CMK (cell line): Measurements from ENCODE around the gene CHTF18.
"Not testable (repeated sequence)": the region's sequence is repeated elsewhere in the genome, so short reads cannot be mapped to it uniquely, and the experiment has no call there.

ENCODE experiments used
- DNase-seq: peaks from one replicate; pipeline ENCODE4 v3.0.0-alpha.2; 2010; ENCODE audit warnings: low read depth

The CHTF18 gene

DNA sequence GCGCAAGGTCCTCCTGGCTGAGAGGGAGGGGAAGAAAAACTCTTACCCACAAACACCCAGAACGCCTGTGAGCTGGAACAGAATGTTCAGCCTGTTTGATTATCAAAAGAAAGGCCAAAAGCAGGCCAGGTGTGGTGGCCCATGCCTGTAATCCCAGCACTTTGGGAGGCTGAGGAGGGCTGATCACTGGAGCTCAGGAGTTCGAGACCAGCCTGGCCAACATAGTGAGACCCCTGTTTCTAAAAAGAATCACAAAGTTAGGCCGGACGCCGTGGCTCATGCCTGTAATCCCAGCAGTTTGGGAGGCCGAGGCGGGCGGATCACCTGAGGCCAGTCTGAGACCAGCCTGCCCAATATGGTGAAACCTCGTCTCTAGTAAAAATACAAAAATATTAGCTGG lies 12.1 kb upstream of the CHTF18 start:
- DNase-seq = not testable (repeated sequence)

- DNase-seq = no peak
Observed at GRCh38 chr16:776824-777223, 11.6 kb upstream of the CHTF18 start.

DNA sequence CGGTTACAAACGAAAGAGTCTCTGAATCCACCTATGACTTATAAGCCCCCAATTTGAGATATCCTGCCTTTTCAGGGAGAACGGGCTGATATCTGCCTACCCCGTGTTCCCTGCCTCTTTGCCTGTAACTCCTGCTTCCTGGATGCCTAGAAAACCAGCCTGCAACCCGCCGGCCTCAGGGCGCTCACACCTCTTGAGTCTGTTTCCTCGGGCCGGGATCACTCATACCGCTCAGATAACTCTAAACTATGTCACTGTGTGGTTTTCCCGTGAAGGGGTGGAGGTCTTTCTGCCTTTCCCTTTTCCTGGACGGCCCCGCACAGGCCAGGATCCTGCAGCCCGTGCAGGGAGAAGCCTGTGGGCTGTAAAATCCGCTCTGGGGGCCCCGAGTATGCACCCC lies 10.6 kb upstream of the CHTF18 start:
- DNase-seq = no peak

DNA sequence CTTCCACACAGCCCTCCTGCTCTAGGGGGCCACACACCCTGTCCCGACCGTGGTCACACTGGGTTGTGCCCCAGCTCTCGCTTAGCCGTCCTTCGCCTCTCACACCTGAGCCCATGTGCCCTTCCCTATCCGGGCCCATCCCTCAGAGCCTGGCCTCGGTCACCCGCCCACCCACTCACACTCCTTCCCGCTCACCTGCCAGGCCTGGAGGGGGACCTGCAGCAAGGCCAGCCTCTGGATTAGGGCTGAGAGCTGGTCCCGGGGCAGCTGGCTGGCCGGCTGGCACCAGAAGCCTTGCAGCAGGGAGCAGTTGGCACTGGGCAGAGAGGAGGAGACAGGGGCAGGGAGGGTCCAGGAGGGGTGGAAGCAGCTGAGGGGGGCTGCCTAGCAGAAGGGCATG lies 10.0 kb upstream of the CHTF18 start:
- no peak for DNase-seq

- no peak for DNase-seq
Observed at GRCh38 chr16:778909-779527, 9.4 kb upstream of the CHTF18 start.

- DNase-seq = no peak
Observed at GRCh38 chr16:779561-779960, 8.9 kb upstream of the CHTF18 start.

- DNase-seq = no peak
Observed at GRCh38 chr16:780296-780695, 8.1 kb upstream of the CHTF18 start.

- DNase-seq = no peak
Observed at GRCh38 chr16:781346-782010, 6.9 kb upstream of the CHTF18 start.

- no peak for DNase-seq
Observed at GRCh38 chr16:782258-782657, 6.2 kb upstream of the CHTF18 start.

- DNase-seq = no peak
Observed at GRCh38 chr16:782766-783403, 5.5 kb upstream of the CHTF18 start.

DNA sequence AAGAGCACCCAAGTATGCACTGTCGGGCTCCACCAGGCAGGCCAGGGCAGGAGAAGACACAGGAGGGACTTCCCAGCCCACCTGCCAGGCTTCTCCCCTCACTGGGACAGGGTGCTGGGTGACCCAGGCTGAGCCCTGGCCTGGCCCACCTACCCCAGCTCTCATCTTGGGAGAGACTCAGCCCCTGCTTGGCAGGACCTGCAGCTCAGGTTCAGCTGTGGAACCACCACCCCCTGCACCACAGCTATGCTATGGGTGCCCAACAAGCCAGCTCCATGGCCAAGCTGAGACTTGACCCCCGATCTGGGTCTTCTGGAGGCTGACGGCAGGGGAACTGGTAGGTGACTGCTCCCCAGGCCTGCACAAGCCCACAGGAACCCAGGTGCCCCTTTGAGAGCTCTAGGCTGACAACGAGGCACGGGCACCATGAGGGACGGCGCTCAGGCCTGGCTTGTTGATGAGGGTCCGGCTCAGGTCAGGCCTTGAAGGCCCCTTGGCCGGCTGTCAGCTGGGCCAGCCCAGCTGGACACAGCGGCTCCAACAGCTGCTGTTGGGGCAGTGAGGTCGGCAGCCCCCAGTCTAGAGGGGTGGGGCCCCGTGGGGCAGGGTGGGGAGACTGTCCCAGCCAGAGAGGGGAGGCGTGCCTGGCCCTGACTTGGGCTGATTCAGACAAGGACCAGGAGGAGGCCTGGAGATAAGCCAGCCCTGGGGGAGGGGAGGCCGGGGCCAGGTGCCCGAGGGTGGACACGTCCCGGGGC lies 4.8 kb upstream of the CHTF18 start:
- no peak for DNase-seq

GRCh38 chr16:784431-784830 lies 4.0 kb upstream of the CHTF18 start:
- no peak for DNase-seq

DNA sequence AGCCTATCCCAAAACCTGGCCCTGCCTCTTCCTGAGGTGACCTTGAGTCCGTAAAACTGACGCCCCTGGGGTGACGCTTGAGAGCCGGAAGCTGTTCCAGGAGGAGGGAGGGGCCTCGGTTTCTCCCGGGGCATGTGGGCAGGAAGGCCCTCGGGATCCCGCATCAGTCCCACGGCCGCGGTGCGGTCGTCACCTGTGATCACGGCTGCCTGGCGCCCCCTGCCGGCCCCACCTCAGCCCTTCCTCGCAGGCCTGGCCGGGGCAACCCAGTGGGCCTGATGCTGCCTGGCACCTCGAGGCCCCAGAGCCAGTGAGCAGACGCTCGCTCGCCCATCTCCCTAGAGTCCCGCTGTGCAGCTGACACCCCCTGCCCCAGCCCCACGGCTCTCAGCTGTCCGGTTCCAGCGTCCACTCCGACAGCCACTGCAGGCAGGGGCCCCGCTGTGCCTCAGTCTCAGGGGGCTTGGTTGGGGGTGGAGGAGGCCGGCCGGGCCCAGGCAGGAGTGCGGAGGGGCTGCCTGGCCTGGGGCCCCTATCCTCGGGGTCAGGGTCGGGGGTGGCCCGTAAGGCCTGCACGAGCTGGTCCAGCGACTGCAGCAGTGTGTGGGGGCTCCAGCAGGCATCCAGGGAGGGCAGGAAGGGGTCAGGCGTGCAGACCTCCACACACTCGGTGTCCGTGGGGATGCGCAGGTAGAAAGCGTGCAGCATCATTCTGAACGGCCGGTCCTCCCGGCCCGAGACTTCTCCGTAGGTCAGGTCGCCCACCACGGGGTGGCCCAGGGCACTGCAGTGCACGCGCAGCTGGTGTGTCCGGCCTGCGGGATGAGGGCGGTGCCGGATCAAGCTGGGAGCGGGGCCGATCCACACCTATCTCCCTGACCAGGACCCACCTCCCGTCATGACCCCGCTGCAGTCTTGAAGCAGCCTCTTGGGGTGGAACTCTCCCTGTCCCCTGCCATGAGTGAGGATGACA lies 2.6 kb upstream of the CHTF18 start:
- DNase-seq = peak; percentile 35

GRCh38 chr16:787321-787966 lies 976 bp upstream of the CHTF18 start:
- DNase-seq = no peak

GRCh38 chr16:787978-788398 lies 432 bp upstream of the CHTF18 start, which contains the start of gene RPUSD1:
RPUSD1 (minus strand) TSS chr16:788381; CDS start chr16:787737, 644 bp downstream.
- no peak for DNase-seq

DNA sequence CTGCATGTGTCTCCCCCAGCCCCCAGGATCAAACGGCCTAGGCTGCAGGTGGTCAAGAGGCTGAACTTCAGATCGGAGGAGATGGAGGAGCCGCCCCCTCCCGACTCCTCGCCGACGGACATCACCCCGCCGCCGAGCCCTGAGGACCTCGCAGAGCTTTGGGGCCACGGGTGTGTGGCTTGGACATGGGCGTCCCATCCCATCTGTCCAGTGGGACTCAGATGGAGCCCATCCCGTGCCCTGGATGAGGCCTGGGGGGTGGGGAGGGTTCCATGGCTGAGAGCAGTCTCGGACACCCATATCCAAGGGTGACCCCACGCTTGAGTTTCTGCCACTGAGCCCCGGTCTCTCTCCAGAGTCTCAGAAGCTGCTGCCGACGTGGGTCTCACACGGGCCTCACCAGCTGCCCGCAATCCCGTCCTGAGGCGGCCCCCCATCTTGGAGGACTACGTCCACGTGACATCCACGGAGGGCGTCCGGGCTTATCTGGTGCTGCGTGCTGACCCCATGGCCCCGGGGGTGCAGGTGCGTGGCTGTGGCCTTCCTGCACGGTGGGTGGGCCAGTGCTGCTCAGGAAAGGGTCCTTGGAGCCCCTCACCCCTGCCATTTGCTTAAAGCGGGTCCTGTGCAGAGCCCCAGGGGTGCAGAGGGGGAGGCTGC lies 901 bp downstream of the CHTF18 start:
- no peak for DNase-seq

DNA sequence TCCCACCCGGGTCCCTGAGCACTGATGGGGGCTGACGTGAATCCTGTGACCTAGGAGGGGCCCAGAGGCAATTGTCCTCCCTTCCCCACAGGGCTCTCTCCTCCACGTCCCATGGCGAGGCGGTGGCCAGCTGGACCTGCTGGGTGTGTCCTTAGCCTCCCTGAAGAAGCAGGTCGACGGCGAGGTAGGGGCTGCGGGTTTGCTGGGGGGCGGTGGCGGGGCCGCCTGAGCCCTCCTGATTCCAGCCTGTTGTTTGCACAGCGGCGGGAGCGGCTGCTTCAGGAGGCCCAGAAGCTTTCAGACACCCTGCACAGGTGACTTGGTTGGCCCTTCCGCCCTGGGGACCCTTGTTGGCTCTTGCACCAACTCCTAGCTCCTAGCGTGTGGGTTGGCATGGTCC lies 1.7 kb downstream of the CHTF18 start:
- DNase-seq = no peak

DNA sequence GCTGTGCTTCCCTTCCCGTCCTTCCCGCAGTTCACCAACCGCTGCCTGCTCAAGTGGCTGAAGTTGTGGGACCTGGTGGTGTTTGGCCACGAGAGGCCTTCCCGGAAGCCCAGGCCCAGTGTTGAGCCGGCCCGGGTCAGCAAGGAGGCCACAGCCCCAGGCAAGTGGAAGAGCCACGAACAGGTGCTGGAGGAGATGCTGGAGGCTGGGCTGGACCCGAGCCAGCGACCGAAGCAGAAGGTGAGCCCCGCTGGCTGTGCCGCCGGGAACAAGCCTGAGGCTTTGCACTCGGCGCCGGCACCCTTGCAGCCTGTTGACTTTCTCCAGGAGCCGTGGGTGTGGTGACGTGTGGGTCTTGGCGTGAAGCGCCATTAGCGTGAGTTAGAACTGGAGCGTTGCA lies 2.7 kb downstream of the CHTF18 start:
- DNase-seq = no peak

DNA sequence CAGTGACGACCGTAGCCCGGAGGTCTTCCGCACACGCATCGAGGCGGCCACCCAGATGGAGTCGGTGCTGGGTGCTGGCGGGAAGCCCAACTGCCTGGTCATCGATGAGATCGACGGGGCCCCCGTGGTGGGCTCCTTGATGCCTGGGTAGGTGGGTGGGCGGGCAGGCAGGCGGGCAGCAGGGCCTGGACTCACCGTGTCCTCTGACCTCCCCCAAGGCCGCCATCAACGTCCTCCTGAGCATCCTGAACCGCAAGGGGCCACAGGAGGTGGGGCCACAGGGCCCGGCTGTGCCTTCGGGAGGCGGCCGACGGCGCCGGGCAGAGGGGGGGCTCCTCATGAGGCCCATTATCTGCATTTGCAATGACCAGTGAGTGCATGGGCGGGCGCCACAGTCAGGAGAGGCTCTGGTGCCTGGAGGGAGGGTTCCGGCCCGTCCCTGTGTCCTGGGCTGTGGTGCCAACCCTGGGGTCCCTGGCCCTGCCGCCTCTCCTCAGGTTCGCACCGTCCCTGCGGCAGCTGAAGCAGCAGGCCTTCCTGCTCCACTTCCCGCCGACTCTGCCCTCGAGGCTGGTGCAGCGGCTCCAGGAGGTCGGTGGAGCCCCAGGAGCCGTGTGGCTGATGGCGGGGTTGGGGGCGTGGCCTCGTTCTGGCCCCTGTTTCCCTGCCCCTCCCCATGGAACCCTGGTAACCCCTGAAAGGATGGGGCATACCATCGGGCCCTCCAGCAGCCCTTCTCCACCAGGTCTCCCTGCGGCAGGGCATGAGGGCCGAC lies 4.0 kb downstream of the CHTF18 start:
- no peak for DNase-seq

- DNase-seq = no peak
Observed at GRCh38 chr16:793414-793813, 5.0 kb downstream of the CHTF18 start.
